NT2/D1 (cell line): ENCODE results near the gene GALC.

Experiments
- YY1 ChIP-seq: IDR thresholded peaks from 2 replicates; pipeline ENCODE4 v1.6.1; 2011; ENCODE audit not compliant: insufficient read length, insufficient read depth
- ZNF274 ChIP-seq: IDR thresholded peaks from 2 replicates; pipeline ENCODE4 v1.6.1; 2011; ENCODE audit warnings: mild to moderate bottlenecking, low read depth, low read length

GRCh38 chr14:88007608-88008007, 14.6 kb upstream of the GALC start:
- TF ChIP-seq YY1 (no peak), ZNF274 (no peak)
